HG03280 (cell line): Measurements from ENCODE around the gene SDF4.

Experiments used
- ATAC-seq: cut with Tn5 transposase; IDR thresholded peaks from one replicate; pipeline ENCODE4 v1.9.1; 2021; ENCODE audit warnings: mild to moderate bottlenecking, moderate library complexity; ENCODE audit not compliant: unreplicated experiment

The SDF4 gene

GRCh38 chr1:1168451-1169411, 63.1 kb downstream of the SDF4 start:
- no peak for ATAC-seq

GRCh38 chr1:1167841-1168450, 63.9 kb downstream of the SDF4 start:
- ATAC-seq, result no peak

GRCh38 chr1:1167398-1167821, 64.4 kb downstream of the SDF4 start:
- no peak for ATAC-seq
